Kidney glomerular epithelial cell (primary cell): ENCODE results near the gene AFAP1.

Experiments used
- DNase-seq: peaks from one replicate; lab custom pipeline; 2025; lab: John Stamatoyannopoulos, UW

Gene AFAP1

DNA sequence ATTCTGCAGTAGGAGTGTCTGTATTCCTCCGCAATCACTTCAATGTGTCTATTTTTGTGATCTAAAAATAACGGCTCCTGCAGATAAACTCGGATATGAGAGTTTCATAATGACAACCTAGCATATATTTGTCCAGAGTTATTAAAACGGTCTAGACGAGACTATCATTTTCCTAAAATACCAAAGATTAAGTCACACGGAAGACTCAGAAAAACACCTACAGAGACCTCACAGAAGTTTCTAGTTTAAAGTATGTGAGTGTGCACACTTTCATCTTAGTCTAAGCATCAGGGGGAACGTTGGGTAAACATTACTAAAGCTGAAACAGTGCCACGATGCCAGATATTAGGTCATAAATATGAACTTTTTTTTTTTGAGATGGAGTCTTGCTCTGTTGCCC, 156.9 kb downstream of the AFAP1 start:
- DNase-seq, result no peak

DNA sequence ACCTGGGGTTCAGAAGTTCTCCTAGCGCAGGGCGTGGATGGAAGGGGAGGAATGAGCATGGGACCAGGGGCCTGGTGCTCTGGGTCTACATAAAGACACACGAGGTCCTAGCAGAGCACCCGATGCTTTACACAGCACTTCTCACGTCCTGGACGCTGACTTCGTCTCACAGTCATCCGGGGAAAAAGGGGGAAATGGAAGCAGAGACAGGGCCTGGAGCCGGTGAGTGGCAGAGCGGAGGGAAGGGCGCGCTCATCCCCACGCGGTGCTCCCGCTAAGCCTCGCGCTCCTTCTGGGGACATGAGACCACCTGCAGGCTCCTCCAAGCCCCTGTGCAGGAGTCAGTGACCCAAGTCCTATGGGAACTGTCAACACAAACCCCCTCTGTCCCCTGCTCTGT, 157.7 kb downstream of the AFAP1 start:
- DNase-seq, result no peak

DNA sequence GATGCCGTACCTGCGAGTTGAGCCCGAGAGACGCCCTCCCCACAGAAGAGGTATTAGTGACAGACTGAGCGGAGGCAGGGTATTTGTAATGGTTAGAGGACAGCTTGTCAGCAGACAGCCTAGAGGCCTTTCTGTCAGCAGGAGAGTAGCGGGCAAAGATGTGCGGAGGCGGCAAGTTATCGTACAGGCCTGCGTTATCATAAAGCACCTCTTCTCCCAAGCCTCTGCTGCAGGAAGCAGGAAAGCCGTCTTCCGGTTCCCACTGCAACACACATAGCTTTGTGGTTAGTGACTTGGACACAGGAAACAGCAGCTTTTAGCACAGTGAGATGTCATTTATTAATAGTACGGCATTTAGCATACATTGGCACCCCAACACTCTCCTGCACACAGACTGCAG, 158.3 kb downstream of the AFAP1 start:
- no peak for DNase-seq

DNA sequence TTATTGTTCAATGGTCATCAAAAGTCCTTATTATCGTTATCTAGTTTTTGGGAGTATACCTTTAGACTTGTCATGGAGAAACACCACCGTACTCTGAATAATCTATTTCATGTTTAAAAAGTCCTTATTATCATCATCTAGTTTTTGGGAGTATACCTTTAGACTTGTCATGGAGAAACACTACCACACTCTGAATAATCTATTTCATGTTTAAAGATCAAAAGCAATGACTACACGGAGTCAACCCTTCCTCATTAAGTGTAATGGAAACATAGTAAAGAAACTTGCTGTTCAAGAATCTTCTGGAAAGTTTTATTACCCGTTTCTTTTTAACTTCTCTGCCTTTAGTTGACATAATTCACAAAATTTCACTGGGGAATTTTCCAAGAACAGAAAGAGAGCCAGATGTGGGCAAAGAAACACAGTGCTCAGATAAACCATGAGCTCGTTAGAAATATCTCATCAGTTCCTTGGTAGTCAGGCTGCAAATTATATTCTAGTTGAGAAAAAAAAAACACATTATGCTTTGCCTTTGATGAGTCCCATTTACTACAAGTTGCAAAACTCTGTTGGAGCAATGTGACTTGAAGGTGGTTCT, 158.8 kb downstream of the AFAP1 start:
- no peak for DNase-seq

DNA sequence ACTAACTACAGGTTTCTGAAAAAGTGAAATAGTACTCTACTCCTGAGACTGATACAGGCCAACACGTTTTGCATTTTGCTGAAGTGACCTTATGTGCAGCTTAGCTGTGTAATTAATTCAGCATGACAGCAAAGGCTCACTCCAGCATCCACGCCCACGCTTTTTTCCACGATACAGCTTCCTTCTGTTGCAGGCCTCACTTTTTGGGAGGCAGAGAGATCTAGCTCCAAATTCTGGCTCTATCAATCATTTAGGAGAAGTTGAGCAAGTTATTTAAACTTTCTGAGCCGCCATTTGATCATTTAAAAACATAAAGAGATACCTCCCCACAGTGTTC, 160.3 kb downstream of the AFAP1 start:
- DNase-seq, result no peak

DNA sequence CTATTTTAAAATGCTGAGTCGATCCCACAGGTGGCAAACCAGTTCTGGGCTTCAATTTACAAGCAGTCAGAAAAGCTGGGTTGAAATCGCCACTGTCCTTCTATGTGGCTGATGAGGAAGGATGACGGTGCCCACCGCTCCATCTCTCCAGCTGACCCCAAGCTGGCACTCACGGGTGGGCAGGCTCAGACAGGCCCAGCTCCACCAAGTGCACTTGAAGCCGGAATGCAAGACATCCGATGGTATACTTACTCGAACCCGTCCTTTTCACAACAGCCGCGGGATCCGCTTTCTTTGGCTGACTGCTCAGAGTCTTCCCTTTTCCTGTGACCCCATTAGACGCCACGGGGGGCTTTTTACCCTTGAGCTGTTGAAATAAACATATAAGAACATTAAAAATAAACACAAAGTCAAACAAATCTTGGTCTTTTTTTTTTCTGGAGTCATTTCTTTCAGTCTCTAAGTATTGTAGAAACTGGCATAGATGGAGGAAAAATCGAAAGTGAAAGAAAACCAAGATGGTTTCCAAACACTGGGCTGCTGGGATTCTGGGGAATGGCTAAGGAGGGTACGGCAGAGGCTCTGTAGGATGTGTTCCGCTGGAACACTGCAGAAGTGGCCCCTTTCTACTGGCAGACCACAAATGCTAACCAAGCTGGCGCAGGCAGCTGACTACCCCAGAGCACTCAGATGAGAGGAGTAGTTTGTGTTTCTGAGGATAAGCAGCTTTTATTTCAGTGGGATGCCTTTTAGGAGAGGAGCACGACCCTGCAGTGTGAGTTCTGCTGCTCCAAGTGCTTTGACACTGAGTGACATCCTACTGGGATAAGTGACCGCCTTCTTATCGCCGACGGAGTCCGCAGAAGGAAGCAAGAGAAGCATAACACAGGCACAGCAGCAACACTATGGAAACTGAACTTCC, 160.9 kb downstream of the AFAP1 start:
- DNase-seq, result no peak

DNA sequence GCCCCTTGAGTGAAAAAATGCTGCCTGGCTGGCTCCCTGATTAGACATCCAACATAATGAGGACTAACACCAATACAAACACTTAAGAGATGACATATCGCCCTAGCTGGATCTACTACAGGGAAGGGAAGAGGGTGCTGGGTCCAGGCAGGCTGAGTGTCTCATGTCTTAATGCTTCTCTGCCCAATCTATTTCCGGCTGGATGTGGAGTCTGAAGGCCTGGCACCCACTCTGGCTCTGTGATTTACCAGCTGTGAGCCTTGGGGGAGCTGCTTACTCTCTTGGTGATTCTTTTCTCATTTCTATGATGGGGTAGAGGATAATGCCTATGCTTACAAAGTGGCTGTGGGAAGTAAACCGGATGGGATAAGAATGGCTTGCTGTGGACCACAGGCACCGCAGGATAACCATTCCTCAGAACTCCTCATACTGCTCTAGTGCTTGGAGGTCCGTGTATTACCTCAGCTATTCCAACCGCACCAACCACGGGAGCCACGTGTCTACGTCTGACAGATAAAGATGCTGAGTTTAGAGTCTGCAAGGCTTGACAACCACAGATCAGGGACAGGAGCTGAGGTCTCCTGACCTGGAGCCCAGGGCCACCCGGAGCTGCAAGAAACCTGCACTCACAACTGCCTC, 161.7 kb downstream of the AFAP1 start:
- no peak for DNase-seq

DNA sequence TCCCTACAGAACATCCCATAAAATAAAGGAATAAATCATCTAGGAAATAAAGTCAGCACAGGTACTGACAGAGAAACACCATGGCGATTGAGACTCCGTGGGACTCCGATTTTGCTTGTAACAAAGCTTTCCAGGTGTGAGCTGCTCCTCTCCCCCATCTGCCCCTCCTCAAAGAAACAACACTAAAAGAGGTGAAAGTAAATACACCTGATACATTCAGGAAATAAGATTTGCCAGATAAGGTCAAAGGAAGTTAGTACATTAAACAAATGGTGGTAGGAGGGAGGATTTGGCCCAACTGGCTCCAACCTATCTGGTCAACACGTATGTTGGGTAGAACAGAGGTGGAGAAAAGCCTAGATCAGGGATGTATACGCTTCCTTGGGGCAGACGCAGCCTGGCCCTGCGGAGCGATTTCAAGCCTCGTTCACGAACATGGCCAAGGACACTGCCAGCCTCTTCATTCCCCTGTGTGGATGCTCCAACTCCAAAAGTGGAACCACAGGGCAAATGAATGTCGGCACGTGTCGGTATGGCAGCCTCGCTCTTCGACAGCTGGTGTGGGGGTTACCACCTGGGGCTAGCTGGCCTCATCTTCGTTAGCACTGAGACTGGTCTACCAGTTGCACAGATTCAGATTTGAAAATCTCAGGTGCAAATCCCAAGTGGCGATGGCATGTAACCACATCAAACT, 162.5 kb downstream of the AFAP1 start:
- no peak for DNase-seq

DNA sequence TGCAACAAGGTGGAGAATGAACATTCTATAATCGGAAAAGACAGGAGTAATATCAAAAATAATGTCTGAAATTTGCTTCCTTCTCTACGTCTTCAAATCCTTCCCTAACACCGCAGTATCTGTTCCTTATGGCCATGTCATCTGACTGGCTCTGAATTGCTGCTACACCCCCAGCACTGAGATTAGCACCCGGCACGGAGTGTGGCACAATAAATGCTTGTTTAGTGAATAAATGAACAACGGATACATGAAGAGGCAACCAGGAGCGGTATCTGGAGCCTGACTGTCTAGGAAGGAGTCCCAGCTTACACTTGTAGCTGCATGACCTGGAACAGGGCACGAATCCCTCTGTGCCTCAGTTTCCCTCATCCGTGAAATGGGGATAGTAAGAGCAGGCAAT, 164.3 kb downstream of the AFAP1 start:
- no peak for DNase-seq

DNA sequence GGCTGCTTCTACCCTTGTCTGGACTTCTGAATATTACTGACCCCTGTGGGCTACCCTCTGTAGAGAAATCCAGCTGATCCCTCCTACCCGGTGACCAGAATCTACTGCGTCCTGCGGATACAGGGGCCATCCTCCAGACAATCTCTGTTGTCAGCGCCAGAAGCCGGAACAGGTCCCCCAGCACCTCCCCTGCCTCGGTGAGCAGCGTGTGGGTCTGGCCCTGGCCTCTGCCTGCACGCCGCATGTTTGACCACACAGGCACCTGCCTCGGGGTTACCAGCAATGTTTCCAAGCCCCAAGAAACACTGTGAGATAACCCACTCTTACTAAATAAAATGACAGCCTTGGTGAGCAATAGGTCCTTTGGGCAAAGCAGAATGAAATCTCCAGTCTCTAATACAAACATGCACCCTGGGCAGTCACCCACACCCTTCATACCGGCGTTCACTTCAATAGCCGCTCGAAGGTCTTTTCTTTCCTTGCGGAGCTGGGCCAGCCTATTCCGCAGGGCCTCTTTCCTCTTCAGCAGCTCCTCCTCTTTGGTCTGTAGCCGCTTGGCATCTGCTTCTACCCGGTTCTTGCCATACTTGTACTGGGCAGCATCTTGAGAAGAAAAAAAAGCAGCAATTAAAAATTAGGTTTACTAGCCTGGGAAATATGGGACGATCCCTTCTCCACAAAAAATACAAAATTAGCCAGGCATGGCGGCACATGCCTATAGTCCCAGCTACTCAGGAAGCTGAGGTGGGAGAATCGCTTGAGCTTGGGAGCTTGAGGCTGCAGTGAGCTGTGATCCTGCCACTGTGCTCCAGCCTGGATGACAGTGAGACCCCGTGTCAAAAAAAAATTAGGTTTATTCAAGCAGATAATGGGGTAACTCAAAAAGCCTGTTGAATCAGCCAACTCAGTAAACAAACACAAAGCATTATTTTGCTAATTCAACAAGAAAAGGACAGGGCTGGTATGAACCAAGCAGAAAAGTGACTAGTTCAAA, 165.1 kb downstream of the AFAP1 start:
- DNase-seq, result no peak

DNA sequence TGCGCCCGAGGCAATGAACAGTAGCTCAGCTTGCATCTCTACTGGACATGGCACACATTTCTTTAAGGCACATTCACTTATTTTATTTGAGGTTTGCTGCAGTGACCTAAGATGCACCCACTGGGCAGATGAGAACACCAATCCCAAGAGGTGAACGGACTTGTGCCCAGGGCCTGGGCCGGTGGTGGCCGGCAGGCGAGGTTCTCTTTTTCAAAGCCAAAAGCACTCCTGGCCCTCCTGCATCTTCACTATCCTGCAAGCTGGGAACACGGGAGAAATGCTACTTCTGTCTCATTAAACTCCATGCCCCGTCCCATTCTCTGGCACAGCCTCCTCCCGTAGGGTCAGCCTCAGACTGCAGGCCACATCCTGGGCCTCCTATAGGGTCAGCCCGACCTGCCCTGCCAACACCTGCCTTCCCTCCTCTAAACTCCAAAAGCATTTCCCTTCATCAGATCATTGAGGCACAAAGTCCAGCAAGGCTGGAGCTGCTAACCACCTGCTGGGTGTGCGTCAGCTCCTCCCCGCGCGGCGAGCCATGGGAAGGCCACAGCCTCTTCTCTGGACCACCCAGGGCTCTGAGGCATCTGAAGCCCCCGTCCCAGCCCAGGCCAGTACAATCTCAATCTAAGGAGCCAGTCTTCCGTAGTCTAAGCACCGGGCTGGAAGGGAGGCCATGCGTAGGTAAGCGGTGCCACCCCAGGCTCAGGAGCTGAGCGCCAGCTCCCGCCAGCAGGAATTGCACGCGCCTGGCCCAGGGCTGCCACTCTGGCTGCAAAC, 166.1 kb downstream of the AFAP1 start:
- no peak for DNase-seq

DNA sequence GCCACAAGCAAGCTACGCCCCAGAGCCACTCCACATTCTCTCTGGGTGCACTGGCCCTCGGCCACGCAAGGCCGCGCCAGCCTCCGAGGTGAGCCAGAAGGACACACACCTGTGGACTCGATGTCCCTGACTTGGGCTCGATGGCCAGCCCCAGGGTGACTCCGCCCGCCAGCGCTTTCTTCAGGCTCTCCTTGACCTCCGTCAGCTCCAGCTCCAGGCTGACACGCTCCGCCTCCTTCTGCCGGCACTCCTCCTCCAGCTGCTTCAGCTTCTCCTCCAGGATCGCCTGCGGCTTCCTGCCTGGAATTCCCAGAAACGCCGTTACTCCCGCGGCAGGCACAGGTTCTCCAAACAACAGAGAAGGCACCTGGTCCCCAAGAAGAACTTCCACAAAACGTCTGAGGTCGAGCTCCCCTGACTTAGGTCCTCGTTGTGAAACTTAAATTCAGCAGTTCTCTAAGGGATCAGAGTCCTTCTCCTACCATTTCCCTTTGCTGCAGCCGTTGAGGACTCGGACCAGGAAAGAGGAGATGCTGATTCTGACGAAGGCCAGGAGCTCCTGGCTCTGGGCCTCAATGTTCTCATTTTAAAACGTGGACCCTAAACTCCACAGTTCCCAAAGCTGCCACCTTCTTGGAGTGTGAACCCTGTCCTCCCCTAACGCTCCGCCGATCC, 166.8 kb downstream of the AFAP1 start:
- peak; percentile 34 for DNase-seq

DNA sequence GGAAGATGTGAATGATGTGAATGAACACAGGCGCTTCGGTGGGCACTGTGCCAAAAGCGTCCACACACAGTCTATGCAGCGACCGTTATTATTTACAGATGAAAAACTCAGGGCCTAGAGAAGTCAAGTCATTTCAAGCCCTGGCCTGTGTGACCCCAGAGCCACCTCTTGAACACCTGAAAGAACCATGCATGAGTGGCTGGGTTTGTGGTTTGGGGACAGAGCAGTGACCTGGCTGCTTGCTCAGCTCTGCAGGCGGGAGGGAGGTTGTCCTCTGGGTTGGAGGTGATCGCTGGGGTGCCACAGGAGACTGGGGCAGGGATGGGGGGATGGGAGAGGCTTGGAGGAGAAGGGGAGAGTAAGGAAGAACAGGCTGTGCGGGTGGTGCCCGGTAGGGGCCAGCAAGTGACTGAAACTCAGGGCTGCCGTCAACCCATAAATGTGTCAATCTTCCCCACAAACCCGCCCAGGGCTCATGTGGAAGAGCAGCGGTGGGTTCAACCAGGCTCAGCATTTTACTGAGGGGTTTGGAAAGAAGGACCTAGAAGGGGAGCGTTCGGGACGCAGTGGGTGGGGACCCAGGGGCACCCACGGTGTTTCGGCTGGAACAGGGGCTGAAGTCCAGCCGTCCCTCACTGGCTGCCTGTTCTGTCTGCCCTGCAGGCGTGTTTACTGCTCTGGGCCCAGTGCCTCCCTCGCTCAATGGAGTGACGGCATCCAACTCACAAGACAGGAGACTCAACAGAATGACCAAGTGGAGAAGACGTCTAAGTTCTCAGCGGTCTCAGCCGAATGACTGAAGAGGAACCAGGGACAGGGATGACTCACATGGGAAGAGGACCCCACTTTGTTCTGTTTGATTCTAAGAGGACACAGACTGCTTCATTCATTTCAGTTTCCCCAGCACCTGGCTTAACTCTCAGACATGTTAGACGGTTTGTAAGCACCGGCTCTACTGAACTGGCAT, 167.8 kb downstream of the AFAP1 start:
- no peak for DNase-seq

DNA sequence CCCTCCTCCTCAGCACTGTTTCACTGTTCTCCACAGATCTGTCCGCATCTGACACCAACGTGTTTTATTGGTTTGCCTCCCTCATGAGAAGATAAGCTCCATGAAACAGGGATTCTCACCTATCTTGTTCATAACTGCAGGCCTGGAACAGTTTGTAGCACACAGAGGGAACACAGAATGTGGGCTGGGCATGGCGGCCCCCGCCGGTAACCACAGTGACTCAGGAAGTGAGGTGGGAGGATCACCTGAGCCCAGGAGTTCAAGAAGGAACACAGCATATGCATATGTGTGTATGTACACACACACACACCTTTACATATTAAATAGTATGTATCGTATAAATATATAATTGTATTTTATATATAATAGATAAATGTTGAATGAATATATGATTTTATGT, 168.6 kb downstream of the AFAP1 start:
- no peak for DNase-seq

DNA sequence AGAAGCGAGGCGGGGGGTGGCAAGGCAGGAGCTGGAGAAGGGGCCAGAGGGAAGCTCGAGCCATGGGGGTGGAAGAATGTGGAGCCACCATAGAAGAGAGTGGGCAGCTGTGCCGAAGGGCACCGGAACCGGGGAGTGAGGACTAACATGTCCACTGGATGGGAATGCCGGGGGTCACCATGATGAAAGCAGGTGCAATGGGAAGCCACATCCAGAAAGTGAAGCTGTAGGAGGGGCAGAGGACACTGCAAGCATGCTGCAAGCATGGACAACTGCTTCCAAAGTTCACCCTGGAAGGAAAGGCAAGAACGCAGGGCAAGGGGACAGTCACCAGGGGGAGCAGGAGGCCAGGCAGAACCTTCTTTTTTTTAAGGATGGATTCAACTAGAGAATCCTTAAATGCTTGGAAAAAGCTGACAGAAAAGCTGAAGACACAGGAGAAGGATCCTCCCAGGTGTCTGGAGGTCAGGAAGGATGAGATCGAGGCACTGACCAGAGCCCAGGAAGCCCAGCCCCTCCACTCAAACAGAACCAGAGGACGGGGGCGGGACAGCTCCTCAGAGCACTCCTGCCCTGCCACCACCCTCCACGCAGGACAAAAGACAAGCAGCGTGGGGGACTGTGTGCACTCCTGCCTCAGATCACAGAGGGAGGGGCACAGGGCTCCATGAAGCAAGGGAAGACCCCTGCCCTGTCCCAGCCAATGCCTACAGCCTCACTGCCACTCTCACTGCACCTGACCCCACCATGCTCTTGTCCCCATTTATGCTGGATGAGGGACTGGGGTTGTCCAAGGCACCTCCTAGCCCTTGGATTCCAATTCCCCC, 169.2 kb downstream of the AFAP1 start:
- no peak for DNase-seq

DNA sequence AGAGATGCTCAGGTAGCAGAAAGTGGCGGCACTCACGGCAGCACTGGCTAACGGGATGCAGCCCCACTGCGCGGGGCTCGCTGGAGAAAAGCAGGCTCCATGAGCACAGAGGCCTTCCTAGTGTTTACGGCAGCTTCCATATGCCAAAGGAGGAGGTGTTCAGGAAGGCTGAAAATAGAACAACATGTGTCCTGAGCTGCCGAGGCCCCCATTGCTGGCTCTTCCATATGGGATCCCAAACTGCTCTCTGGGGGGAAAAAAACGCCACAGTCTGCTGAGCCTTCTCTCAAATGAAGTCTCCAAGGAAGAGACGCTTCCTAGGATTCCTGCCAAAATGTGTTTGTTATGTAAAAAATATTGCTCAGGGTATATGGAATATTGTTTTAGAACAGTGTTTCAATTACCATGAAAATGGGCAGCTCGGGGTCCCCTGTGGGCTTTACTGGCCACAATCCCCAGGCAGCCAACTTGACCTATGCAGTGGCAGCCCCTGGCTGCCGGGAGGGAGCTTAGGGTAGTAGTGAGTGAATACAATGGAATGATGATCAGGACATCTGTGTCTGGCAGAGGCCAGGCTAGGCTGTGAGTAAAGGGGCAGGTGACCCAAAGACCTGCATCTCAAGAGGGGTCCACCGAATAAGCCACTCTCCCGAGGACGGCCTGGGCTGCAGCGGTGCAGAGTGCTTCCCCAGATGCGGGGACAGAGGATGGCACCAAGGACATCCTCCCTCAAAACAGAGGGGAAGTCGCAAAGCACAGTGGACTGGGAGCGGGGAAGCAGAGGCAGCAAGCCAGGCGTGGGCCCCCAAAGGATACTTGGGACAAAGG, 170.1 kb downstream of the AFAP1 start:
- DNase-seq, result no peak

DNA sequence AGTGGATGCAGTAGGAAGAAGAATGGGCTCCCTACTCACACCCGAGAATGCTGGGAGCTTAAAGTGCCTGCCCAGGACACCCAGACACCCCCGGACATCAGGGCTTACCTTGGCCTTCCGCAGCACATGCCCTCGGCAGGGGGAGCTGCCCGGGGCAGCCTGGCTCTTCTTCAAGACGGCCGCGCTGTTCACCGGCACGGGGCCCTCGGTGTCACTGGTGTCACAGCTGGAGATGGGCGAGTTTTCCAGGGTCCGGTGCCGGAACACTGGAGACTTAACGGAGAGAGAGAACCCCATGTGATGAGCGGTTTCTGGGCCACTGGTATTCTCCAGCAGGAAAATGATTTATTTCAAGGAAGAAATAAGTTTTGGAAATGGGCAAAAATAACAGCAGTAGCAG, 170.9 kb downstream of the AFAP1 start:
- no peak for DNase-seq
